Smooth muscle cell of the brain vasculature (primary cell): ENCODE results near the gene TRMT5.

Experiments used
- DNase-seq: peaks from one replicate; pipeline ENCODE4 v3.0.0-alpha.2; 2012; ENCODE audit warnings: low read depth, low spot score

Gene TRMT5

GRCh38 chr14:60964904-60965303 is 16.0 kb downstream of the TRMT5 start:
- DNase-seq, result no peak

GRCh38 chr14:60963761-60964160 is 17.1 kb downstream of the TRMT5 start:
- DNase-seq, result no peak

GRCh38 chr14:60958146-60958545 is 22.7 kb downstream of the TRMT5 start:
- DNase-seq, result no peak

GRCh38 chr14:60956632-60957031 is 24.2 kb downstream of the TRMT5 start:
- no peak for DNase-seq

GRCh38 chr14:60956202-60956601 is 24.7 kb downstream of the TRMT5 start:
- no peak for DNase-seq

GRCh38 chr14:60951776-60952435 is 29.0 kb downstream of the TRMT5 start:
- DNase-seq, result no peak

GRCh38 chr14:60946773-60947172 is 34.1 kb downstream of the TRMT5 start:
- DNase-seq, result no peak

GRCh38 chr14:60945984-60946383 is 34.9 kb downstream of the TRMT5 start:
- no peak for DNase-seq

- DNase-seq, result no peak
These were observed 36.7 kb downstream of the TRMT5 start for GRCh38 chr14:60944204-60944603.

- no peak for DNase-seq
These were observed 37.2 kb downstream of the TRMT5 start for GRCh38 chr14:60943637-60944032.

GRCh38 chr14:60935319-60935718 is 45.6 kb downstream of the TRMT5 start:
- DNase-seq, result no peak

GRCh38 chr14:60933920-60934655 is 46.8 kb downstream of the TRMT5 start:
- DNase-seq, result no peak

- no peak for DNase-seq
These were observed 49.7 kb downstream of the TRMT5 start for GRCh38 chr14:60931218-60931617.

GRCh38 chr14:60926002-60926401 is 54.9 kb downstream of the TRMT5 start:
- DNase-seq, result no peak

GRCh38 chr14:60925286-60925685 is 55.6 kb downstream of the TRMT5 start:
- DNase-seq, result no peak

- no peak for DNase-seq
These were observed 58.8 kb downstream of the TRMT5 start for GRCh38 chr14:60922050-60922449.
